Measurements from ENCODE around the gene MAGI2.

Gene MAGI2

GRCh38 chr7:79317728-79318127, 135.7 kb downstream of the MAGI2 start:
- no peak overlapping the region for H3K4me3 ChIP-seq (ENCODE audit: low read depth, low read length)
- no peak for TF ChIP-seq CTCF (IDR thresholded peaks at IDR 0.05; ENCODE audit: low read depth, low read length)

GRCh38 chr7:79312022-79312421, 141.4 kb downstream of the MAGI2 start:
- no peak overlapping the region for H3K4me3 ChIP-seq (ENCODE audit: low read depth, low read length)

GRCh38 chr7:79308192-79308591, 145.3 kb downstream of the MAGI2 start:
- no peak for TF ChIP-seq CTCF (IDR thresholded peaks at IDR 0.05; ENCODE audit: low read depth, low read length)
- H3K4me3 ChIP-seq (ENCODE audit: low read depth, low read length): no peak overlapping the region

More at GRCh38 chr7:79312022-79312421, 141.4 kb downstream of the MAGI2 start:
- no peak for TF ChIP-seq CTCF (IDR thresholded peaks at IDR 0.05; ENCODE audit: low read depth, low read length)

DNA sequence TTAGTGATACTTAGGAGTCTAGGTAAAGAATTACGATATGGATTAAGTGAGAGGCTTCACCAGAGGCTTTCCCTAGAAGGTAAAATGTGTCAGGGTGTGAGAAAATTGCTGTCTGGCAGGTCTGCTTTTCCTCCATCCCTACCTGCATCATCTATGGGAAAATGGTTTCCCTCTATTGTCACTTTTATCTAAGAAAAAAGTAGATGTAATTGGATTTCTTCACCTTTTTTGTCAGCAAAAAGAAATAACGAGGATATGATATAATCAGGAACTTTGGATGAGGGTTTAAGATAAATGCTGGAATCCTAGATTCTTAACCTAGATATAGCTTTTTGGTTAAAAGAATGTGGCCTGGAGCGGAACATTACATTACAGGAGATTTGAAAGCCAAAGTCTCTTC, 146.1 kb downstream of the MAGI2 start:
- TF ChIP-seq CTCF (IDR thresholded peaks at IDR 0.05; ENCODE audit: low read depth, low read length): no peak
- H3K4me3 ChIP-seq (ENCODE audit: low read depth, low read length): no peak overlapping the region

DNA sequence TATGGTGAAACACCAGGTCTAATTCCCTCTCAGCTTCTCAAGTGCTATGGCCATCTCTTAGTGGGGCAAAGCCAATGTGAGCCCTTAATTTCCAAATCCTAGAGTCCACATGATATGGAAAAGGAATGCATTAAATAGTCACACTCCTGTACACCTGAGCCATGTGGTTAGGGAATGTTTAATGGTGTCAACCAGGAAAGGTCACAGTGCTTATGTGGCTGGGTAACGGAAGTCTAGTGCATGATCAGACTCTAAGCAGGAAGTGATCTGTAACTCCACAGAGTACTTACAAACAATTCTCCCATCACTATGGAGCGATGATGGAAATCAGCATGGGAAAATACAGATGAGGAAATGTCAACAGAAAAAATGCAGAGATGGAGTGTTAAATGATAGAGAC, 148.8 kb downstream of the MAGI2 start:
- H3K4me3 ChIP-seq (ENCODE audit: low read depth, low read length): no peak overlapping the region
- no peak for TF ChIP-seq CTCF (IDR thresholded peaks at IDR 0.05; ENCODE audit: low read depth, low read length)

- no peak for TF ChIP-seq CTCF (IDR thresholded peaks at IDR 0.05; ENCODE audit: low read depth, low read length)
- no peak overlapping the region for H3K4me3 ChIP-seq (ENCODE audit: low read depth, low read length)
These were observed 151.2 kb downstream of the MAGI2 start for GRCh38 chr7:79302293-79302692.

- TF ChIP-seq CTCF (IDR thresholded peaks at IDR 0.05; ENCODE audit: low read depth, low read length): no peak
These were observed 152.0 kb downstream of the MAGI2 start for GRCh38 chr7:79301419-79301818.

More at GRCh38 chr7:79301419-79301818, 152.0 kb downstream of the MAGI2 start:
- no peak overlapping the region for H3K4me3 ChIP-seq (ENCODE audit: low read depth, low read length)
